Stimulated activated CD8-positive, alpha-beta memory T cell treated with anti-CD3 and anti-CD28 coated beads, Interleukin-4, amount 100 ng/mL, for 4 hours (primary cell): ENCODE data around the gene SIAH3.

Experiments used
- DNase-seq, 2 donors: peaks; one replicate each; pipeline ENCODE4 v3.0.0-alpha.2; 2020; ENCODE audit warnings: low read depth in 2 of 2, low spot score in 1 of 2

SIAH3 gene

DNA sequence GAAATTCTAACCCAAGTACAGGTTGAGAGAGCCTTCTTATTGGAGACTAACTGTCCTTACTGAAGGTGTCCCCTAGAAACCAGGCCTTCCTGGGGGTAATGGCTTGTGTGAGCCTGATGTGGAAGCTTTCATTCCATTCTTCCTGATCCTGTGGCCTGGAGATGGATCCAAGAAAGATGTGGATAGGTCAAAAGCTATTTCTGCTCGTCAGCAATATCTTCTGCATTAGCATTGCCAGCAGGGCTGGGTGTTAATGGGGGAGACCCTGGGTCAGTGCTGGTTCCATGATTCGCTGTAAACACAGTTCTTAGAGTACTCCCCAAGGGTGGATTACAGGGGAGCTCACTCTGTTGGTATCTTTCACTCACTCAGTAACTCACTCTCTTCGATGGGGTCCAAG, 106.6 kb downstream of the SIAH3 start:
- DNase-seq: no peak

- DNase-seq: no peak
Observed at GRCh38 chr13:45742985-45743384, 108.6 kb downstream of the SIAH3 start.

- DNase-seq: no peak
Observed at GRCh38 chr13:45737571-45738017, 114.0 kb downstream of the SIAH3 start.

DNA sequence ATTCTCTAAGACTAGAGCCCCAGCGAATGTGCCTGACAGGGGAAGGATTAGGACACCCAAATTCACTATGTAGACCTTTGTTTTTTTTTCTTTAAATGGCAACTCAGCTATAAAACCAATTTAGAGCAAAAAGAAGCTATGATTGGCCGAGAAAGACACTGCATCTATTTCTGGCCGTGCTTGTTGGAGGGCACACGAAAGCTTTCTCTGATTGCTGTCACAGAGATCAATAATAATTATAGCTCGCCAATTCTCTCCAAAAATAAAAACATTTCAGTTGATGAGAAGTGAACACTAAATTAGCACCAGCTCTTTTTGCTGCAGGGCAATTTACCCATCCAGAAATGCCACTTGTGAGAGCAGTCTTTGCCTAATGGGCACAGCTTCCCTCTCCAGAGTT, 118.2 kb downstream of the SIAH3 start:
- DNase-seq: no peak

GRCh38 chr13:45732916-45733315, 118.6 kb downstream of the SIAH3 start:
- DNase-seq: no peak

DNA sequence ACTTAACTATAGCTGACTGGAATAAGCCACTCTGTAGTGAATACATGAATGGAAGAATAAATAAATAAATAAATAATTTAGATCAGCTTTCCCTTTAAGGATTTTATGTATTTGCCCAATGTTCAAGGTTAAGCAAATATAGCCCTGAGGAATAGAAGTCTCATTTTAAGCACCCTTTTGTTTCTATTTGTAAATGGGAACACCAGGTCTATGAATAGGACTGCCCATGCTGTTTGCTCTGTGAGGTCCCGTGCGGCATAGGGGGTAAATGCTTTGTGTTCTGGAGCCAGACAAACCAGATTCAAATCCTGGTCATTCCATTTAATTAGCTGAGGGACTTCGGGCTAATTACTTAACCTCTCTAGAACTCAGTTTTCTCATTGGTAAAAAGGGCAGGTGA, 120.1 kb downstream of the SIAH3 start:
- DNase-seq: no peak

GRCh38 chr13:45728759-45729158, 122.8 kb downstream of the SIAH3 start:
- no peak for DNase-seq
